ENCODE results near the gene STARD3. TPM values are rescaled to one million over a fixed set of nuclear protein-coding genes. Genes with fewer than 3 reads are reported as not detected.

The STARD3 gene
- total RNA-seq, 2 donors from 2014 or later = 52.5 to 67.7 TPM

DNA sequence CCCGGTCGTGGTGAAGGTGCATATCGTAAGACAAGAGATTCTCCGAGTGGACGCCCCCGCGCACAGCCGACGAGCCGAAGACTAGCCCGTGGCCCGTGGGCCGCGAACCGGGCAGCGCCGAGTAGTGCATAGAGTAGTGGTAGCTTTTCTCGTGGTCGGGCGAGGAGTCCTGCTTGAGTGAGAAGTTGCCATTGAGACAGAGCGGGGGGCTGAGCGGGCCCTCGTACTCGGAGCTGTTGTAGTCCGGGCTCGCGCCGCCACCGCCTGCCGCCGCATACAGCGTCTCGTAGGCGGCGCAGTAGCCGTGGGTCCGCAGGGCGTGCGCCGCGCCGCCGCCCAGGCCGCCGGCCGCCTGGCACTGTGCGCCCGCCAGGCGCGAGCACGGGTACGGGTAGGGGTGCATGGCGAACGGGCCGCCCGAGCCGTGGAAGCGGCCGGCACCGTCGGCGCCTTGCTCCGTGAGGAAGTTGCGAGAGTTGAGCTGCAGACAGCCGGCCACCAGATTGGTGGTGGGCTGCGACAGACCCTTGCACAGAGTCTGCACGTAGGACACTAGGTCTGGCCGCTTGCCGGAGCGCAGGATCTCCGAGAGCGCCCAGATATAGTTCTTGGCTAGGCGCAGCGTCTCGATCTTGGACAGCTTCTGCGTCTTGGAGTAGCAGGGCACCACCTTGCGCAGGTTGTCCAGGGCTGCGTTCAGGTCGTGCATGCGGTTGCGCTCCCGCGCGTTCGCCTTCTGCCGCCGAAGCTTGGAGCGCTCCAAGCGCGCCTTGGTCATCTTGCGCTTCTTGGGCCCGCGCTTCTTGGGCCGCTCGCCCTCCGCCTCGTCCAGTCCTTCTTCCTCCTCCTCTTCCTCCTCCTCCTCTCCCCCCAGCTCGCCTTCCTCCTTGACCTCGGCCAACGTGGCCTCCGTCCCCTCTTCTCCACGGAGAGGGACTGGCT is 31.2 kb upstream of the STARD3 start:
- H3K27ac ChIP-seq = peak overlapping the region in 1 of 2 donors; percentile 27
- TF ChIP-seq CTCF (IDR thresholded peaks at IDR 0.05) = no peak
- peak overlapping the region; percentile 39 for H3K4me3 ChIP-seq
- no peaks in the 10 kb centered on the region for H3K36me3 ChIP-seq
- H3K27me3 ChIP-seq (replicated peaks; ENCODE audit: insufficient read depth) = peaks cover 53% of the 10 kb centered on the region
- ATAC-seq (ENCODE audit: insufficient number of reproducible peaks, low FRiP score, low read depth) = no peak
- DNase-seq (ENCODE audit: low spot score) = no peak
- peaks cover 12 to 29% of the 10 kb centered on the region in 2 donors for H3K4me1 ChIP-seq (ENCODE audit: control insufficient read depth in 1 of 2, low read depth in 2 of 2)
- no peaks in the 10 kb centered on the region for H3K9me3 ChIP-seq

- ATAC-seq (ENCODE audit: insufficient number of reproducible peaks, low FRiP score, low read depth) = no peak
- H3K4me3 ChIP-seq = peak overlapping the region; percentile 39
These were observed 30.4 kb upstream of the STARD3 start for GRCh38 chr17:39606434-39607056.

GRCh38 chr17:39607057-39607850 is 29.7 kb upstream of the STARD3 start:
- Histone ChIP-seq H3K4me1 (ENCODE audit: control insufficient read depth in 1 of 2, low read depth in 2 of 2) (peaks cover 12 to 29% of the 10 kb centered on the region in 2 donors), H3K9me3 (no peaks in the 10 kb centered on the region), H3K27ac (no peak overlapping the region), H3K4me3 (peak overlapping the region; percentile 39), H3K27me3 (replicated peaks; ENCODE audit: insufficient read depth) (peaks cover 43% of the 10 kb centered on the region), H3K36me3 (no peaks in the 10 kb centered on the region)
- TF ChIP-seq CTCF (IDR thresholded peaks at IDR 0.05) = no peak
- no peak for DNase-seq (ENCODE audit: low spot score)
- no peak for ATAC-seq (ENCODE audit: insufficient number of reproducible peaks, low FRiP score, low read depth)

More at GRCh38 chr17:39606434-39607056, 30.4 kb upstream of the STARD3 start:
- peaks cover 12 to 29% of the 10 kb centered on the region in 2 donors for H3K4me1 ChIP-seq (ENCODE audit: control insufficient read depth in 1 of 2, low read depth in 2 of 2)
- peaks cover 45% of the 10 kb centered on the region for H3K27me3 ChIP-seq (replicated peaks; ENCODE audit: insufficient read depth)
- no peak overlapping the region for H3K27ac ChIP-seq
- H3K36me3 ChIP-seq = no peaks in the 10 kb centered on the region
- DNase-seq (ENCODE audit: low spot score) = no peak
- no peak for TF ChIP-seq CTCF (IDR thresholded peaks at IDR 0.05)
- no peaks in the 10 kb centered on the region for H3K9me3 ChIP-seq

GRCh38 chr17:39607851-39608130 is 29.2 kb upstream of the STARD3 start, which contains the start of gene NEUROD2:
TSS of gene NEUROD2 (minus strand) at chr17:39607920. CDS start at chr17:39606599, 1,321 bp downstream.
- no peak within 1 kb of the TSS for H3K27ac ChIP-seq
- H3K36me3 ChIP-seq = no peaks in the 10 kb centered on the region
- no peak for TF ChIP-seq CTCF (IDR thresholded peaks at IDR 0.05)
- peaks cover 43% of the 10 kb centered on the region for H3K27me3 ChIP-seq (replicated peaks; ENCODE audit: insufficient read depth)
- DNase-seq (ENCODE audit: low spot score) = no peak
- no peak for ATAC-seq (ENCODE audit: insufficient number of reproducible peaks, low FRiP score, low read depth)
- H3K4me1 ChIP-seq (ENCODE audit: control insufficient read depth in 1 of 2, low read depth in 2 of 2) = peaks cover 12 to 29% of the 10 kb centered on the region in 2 donors
- H3K9me3 ChIP-seq = no peaks in the 10 kb centered on the region
- H3K4me3 ChIP-seq = peak within 1 kb of the TSS; percentile 39
